GM20000 (cell line): Measurements from ENCODE around the gene MSI2.

ENCODE experiments used
- DNase-seq: peaks from one replicate; pipeline ENCODE4 v3.0.0; 2012; ENCODE audit warnings: low spot score
- TF ChIP-seq, protein P1 (sequence below): IDR thresholded peaks from 2 replicates; pipeline ENCODE4 v1.5.1; 2012; ENCODE audit warnings: mild to moderate bottlenecking, control low read depth; ENCODE audit errors: extremely low read depth, missing control alignments

MSI2 gene

DNA sequence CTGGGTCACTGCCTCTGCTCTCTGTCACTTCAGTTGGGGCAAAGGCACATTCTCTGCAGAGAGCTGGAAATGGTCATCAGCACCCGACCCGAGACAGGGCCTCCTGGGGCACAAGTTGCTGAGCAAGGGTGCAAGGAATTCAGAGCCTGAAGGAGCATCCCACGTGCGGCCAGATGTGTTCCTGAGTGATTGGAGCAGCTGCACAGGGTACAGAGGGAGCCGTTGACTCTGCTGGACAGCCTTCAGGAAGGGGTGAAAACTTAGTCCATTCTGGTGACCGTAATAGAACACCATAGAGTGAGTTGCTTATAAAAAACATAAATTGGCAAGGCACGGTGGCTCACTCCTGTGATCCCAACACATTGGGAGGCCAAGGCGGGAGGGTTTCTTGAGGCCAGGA lies 382.0 kb downstream of the MSI2 start:
- TF ChIP-seq, protein P1, sequence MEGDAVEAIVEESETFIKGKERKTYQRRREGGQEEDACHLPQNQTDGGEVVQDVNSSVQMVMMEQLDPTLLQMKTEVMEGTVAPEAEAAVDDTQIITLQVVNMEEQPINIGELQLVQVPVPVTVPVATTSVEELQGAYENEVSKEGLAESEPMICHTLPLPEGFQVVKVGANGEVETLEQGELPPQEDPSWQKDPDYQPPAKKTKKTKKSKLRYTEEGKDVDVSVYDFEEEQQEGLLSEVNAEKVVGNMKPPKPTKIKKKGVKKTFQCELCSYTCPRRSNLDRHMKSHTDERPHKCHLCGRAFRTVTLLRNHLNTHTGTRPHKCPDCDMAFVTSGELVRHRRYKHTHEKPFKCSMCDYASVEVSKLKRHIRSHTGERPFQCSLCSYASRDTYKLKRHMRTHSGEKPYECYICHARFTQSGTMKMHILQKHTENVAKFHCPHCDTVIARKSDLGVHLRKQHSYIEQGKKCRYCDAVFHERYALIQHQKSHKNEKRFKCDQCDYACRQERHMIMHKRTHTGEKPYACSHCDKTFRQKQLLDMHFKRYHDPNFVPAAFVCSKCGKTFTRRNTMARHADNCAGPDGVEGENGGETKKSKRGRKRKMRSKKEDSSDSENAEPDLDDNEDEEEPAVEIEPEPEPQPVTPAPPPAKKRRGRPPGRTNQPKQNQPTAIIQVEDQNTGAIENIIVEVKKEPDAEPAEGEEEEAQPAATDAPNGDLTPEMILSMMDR, result no peak
- no peak for DNase-seq

GRCh38 chr17:57639381-57639780 lies 383.1 kb downstream of the MSI2 start:
- TF ChIP-seq, protein P1, result no peak

GRCh38 chr17:57640079-57640478 lies 383.8 kb downstream of the MSI2 start:
- TF ChIP-seq, protein P1, result no peak
- DNase-seq, result no peak

More at GRCh38 chr17:57639381-57639780, 383.1 kb downstream of the MSI2 start:
- DNase-seq, result no peak

- DNase-seq, result no peak
- TF ChIP-seq, protein P1, result no peak
Measured at GRCh38 chr17:57641761-57642160, 385.4 kb downstream of the MSI2 start.

DNA sequence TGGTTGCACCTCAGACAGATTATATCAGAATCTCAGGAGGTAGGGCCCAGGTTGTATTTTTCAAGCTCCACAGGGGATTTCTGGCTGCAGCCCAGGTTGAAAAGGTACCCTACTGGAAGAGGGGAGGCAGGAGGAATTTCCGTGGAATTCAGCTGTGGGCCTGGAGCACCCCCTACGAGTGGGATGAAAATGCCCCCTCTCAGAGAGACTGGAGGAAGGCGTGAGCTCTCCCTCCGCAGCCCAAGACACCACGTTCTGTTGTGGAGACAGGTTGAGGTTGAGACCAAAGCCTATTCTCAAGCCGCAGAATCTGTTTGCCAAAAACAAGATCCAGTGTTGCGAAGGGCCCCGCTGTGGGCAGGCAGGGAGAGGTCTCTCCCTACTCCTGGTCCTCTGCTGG lies 386.7 kb downstream of the MSI2 start:
- DNase-seq, result no peak
- TF ChIP-seq, protein P1, result no peak

DNA sequence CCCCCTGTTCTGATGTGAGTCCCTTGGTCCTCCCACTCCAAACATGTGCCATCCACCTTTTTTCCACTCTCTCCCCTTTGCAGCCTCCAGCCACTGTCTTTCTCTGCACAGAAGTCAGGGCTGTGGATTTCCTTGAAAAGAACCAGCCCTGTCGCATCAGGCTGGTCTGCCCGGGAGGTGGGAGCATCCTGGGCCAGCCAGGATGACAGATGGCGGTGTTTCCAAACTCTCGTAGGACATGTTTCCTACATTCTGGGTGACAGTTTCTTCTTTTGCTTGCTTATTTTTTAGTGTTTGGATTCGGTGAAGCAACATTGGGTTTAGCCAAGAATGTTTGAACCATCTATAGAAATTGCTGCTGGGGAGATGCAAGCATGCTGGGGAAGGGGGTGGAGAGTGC lies 388.0 kb downstream of the MSI2 start:
- TF ChIP-seq, protein P1, result no peak
- DNase-seq, result no peak

- TF ChIP-seq, protein P1, result no peak
- DNase-seq, result no peak
Measured at GRCh38 chr17:57645950-57646665, 389.8 kb downstream of the MSI2 start.
